GM12875 (cell line): Measurements from ENCODE around the gene PDE1C.

Experiments used
- H3K4me3 ChIP-seq: one replicate; pipeline ENCODE4 v1.5.1; 2011; ENCODE audit warnings: low read depth, low read length, control low read depth
- TF ChIP-seq, protein P1 (sequence below): IDR thresholded peaks from 2 replicates; pipeline ENCODE4 v1.5.1; 2011; ENCODE audit warnings: low read depth, mild to moderate bottlenecking, control low read depth, inconsistent platforms, low read length, moderate library complexity, borderline replicate concordance; ENCODE audit not compliant: insufficient read depth

The PDE1C gene

DNA sequence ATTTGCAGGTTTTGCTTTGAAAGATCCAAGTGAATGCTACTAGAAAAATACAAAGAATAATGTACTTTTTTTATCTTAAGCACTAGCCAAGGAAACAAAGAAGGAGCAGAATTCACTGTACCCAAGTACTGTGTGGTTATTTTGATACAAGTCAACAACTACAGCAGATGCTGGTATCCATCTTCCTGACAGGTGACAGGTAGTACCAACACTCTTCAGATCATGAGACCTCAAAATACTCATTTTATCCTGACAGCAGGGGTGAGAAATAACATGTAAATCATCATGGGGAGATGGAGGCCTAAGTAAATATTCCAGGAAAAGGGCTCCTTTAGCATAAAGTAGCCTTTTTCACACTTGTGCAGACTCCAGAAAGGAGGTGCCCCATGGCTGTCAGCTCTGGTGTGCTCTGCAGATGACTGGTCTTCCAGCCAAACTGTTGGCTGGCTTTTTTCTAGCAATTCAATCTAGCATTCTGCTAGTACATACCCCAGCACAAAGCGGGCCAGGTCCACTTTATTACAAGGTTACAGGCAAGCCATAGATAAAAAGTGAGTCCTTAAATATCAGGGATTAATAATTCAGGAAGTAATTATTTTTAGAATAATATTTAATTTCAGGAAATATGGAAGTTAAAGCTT, 90.4 kb downstream of the PDE1C start:
- no peak overlapping the region for H3K4me3 ChIP-seq
- TF ChIP-seq, protein P1, sequence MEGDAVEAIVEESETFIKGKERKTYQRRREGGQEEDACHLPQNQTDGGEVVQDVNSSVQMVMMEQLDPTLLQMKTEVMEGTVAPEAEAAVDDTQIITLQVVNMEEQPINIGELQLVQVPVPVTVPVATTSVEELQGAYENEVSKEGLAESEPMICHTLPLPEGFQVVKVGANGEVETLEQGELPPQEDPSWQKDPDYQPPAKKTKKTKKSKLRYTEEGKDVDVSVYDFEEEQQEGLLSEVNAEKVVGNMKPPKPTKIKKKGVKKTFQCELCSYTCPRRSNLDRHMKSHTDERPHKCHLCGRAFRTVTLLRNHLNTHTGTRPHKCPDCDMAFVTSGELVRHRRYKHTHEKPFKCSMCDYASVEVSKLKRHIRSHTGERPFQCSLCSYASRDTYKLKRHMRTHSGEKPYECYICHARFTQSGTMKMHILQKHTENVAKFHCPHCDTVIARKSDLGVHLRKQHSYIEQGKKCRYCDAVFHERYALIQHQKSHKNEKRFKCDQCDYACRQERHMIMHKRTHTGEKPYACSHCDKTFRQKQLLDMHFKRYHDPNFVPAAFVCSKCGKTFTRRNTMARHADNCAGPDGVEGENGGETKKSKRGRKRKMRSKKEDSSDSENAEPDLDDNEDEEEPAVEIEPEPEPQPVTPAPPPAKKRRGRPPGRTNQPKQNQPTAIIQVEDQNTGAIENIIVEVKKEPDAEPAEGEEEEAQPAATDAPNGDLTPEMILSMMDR, result no peak

DNA sequence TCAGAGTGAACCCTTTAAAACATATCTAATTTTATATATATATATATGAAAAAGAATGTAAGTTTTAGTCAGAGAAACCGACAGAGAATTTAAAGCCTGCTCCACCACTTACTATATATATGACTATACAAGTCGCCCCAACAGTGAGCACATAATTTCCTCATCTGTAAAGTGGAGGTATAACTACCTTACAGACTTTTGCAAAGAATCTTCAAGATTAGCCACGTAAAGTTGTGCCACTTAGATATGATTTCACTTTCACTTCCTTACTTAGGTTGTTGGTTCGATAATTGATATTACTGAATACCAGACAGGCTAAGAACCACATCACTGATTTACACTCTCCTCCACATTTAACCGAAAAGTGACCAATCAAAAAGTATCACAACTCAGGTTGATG, 94.7 kb downstream of the PDE1C start:
- TF ChIP-seq, protein P1, result no peak
- no peak overlapping the region for H3K4me3 ChIP-seq

DNA sequence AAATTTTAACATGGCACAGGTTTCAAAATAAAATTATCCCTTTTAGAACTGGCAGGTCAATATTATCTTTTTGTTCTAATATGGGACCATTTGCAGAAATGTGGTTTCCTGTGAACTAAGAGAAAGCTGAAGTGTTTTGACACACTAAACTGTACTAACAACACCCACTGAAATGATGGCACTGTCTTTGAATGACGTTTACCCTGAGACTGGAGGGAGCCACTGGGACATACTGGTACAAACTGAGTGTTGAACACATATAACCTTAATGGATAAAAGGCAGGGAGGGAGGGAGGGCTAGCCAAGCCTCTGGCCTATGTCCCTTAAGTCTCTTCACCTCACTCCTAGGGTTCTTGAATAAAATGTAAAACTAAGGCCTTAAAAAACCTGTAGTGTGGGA, 95.9 kb downstream of the PDE1C start:
- TF ChIP-seq, protein P1, result no peak
- no peak overlapping the region for H3K4me3 ChIP-seq

DNA sequence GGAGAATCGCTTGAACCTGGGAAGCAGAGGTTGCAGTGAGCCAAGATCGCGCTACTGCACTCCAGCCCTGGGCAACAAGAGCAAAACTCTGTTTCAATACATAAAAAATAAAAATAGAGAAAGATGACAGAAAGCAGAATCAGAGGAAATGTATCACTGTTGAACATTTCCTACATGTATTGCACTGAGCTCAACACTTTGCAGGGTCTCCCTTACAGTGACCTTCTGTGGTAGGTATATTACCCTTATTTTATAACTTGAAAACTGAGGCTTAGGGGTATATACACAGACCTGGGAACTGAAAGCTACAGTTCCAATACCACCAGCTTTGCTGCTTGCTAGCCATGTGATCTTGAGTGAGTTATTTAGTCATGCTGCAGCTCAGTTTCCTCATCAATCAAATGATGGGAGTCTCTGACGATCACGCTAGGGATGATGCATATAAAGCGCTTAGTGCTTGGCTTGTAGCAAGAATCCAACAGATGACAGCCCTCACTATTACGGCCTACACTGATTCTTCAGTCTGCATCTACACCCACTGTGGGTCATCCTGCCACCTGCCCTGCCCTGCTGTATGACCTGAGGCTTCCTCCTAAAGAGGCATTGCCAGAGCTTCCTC, 99.0 kb downstream of the PDE1C start:
- TF ChIP-seq, protein P1, result no peak
- H3K4me3 ChIP-seq, result no peak overlapping the region

DNA sequence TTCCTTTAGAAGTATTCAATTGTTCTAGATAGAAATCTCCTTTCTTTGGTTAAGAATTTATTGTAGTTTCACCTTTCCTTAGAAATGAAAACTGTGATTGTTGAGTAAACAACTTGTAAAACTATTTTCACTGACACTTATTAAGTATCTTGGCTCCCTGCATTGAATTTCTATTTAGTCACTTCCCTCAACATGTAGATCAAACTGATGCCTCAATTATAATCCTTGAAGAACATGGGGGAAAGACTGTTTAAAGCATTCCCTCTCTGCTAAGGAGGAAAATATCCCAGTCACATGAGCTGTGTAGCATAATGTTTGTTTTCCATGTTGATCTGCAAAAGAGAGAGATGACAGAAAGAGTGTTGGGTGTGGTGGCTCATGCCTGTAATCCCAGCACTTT, 99.7 kb downstream of the PDE1C start:
- TF ChIP-seq, protein P1, result no peak

DNA sequence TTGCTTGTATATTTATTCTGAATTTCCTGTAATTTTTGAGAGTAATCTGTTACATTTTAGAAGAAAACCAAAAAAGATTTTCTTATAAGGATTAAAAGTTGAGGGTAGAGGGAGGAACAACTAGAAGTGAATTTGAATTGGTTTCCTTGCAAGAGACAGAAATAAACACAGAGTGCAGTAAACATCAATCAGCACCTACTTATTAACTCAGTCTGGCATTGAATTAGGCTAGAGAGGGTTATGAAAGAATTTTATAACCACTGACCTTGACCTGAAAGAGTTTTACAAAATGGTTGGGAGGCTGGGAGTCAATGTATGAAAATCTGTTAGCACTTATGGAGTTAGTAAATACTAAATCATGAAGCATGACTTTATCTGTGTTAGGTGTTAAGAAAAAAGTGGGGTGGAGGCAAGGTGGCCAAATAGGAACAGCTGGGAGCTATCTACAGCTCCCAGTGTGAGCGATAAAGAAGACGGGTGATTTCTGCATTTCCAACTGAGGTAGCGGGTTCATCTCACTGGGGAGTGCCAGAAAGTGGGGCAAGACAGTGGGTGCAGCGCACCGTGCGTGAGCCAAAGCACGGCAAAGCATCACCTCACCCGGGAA, 106.5 kb downstream of the PDE1C start:
- TF ChIP-seq, protein P1, result no peak

More for the DNA sequence above, 99.7 kb downstream of the PDE1C start:
- H3K4me3 ChIP-seq, result no peak overlapping the region

DNA sequence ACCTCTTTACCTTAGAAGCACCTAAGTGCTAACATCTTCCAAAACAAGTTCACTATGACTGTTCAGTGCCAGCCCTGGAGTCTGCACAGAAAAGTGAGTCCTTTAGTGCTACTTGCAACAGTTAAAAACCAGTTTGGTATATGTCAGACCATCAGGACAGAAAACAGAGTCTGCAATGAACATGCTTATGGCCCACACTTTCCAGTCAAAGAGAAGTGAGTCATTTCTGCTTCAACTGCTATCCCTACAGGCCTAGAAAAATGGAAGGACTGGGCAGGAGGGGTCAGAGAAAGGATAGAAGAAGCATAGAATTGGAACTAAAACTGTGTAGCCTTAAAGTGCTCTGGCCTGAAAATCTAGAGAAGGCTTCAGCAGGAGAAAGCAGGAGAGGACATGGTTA, 108.0 kb downstream of the PDE1C start:
- TF ChIP-seq, protein P1, result no peak
- H3K4me3 ChIP-seq, result no peak overlapping the region

More for the DNA sequence above, 106.5 kb downstream of the PDE1C start:
- H3K4me3 ChIP-seq, result no peak overlapping the region
